ENCODE results near the gene MYO18B.

MYO18B gene

GRCh38 chr22:26027341-26027740 is 285.4 kb downstream of the MYO18B start:
- no peak for TF ChIP-seq CTCF (IDR thresholded peaks at IDR 0.05; ENCODE audit: low read depth, low read length, missing control alignments)
- no peak overlapping the region for H3K4me3 ChIP-seq (ENCODE audit: low read depth, low read length)
- DNase-seq (ENCODE audit: low read depth): no peak

GRCh38 chr22:26031641-26032040 is 289.7 kb downstream of the MYO18B start:
- DNase-seq (ENCODE audit: low read depth): no peak
- H3K4me3 ChIP-seq (ENCODE audit: low read depth, low read length): no peak overlapping the region
- TF ChIP-seq CTCF (IDR thresholded peaks at IDR 0.05; ENCODE audit: low read depth, low read length, missing control alignments): no peak

- DNase-seq (ENCODE audit: low read depth): no peak
- no peak for TF ChIP-seq CTCF (IDR thresholded peaks at IDR 0.05; ENCODE audit: low read depth, low read length, missing control alignments)
- no peak overlapping the region for H3K4me3 ChIP-seq (ENCODE audit: low read depth, low read length)
These were observed 291.1 kb downstream of the MYO18B start for GRCh38 chr22:26033071-26033470.

GRCh38 chr22:26033586-26033985 is 291.6 kb downstream of the MYO18B start:
- H3K4me3 ChIP-seq (ENCODE audit: low read depth, low read length): no peak overlapping the region
- DNase-seq (ENCODE audit: low read depth): no peak
- TF ChIP-seq CTCF (IDR thresholded peaks at IDR 0.05; ENCODE audit: low read depth, low read length, missing control alignments): no peak

DNA sequence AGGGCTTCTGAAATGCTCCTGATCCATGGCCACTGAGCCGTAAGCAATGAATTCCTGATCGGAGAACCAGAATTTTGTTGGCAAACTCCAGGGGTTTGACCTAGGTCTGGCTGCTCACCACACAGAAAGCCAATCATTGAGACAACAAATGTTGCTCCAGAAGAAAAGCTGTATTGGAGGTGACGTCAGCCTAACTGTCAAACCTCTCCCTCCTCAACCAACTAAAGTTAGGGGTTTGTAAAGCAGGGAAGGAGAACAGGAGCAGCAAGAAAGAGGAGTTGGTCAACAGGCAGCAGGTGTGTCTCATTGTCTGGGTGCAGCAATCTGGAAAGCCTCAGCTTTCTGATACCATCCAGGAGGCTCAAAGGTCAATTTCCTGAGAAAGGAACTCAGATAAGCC is 293.5 kb downstream of the MYO18B start:
- DNase-seq (ENCODE audit: low read depth): no peak
- no peak for TF ChIP-seq CTCF (IDR thresholded peaks at IDR 0.05; ENCODE audit: low read depth, low read length, missing control alignments)

GRCh38 chr22:26038365-26038764 is 296.4 kb downstream of the MYO18B start:
- no peak overlapping the region for H3K4me3 ChIP-seq (ENCODE audit: low read depth, low read length)
- no peak for DNase-seq (ENCODE audit: low read depth)
- TF ChIP-seq CTCF (IDR thresholded peaks at IDR 0.05; ENCODE audit: low read depth, low read length, missing control alignments): no peak

More for the DNA sequence above, 293.5 kb downstream of the MYO18B start:
- no peak overlapping the region for H3K4me3 ChIP-seq (ENCODE audit: low read depth, low read length)

DNA sequence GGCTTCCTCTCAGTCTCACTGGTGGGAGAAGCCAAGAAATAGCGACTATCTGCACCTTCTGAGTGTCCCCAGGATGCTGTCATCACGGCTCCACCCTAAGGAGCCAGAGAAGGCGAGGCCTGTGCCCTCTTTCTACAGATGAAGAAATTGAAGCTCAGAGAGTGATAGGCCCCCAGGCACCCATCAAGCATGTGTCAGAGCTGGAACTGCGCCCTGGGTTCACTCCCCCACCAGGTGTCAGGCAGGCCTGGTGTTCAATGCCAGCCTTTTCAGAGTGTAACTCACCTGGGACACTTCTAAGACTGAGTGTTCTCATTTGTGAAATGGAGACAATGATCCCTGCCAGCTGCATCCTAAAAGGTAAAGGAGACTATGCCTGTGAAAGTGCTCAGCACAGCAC is 299.9 kb downstream of the MYO18B start:
- no peak for DNase-seq (ENCODE audit: low read depth)
- no peak overlapping the region for H3K4me3 ChIP-seq (ENCODE audit: low read depth, low read length)
- no peak for TF ChIP-seq CTCF (IDR thresholded peaks at IDR 0.05; ENCODE audit: low read depth, low read length, missing control alignments)

Data from GM12864 (cell line).